ENCODE measurements around the gene ARID1B. TPM values are rescaled to one million over a fixed set of nuclear protein-coding genes. Genes with fewer than 3 reads are reported as not detected.

The ARID1B gene
- total RNA-seq, 1 experiment from 2014 or later = 60.3 TPM

DNA sequence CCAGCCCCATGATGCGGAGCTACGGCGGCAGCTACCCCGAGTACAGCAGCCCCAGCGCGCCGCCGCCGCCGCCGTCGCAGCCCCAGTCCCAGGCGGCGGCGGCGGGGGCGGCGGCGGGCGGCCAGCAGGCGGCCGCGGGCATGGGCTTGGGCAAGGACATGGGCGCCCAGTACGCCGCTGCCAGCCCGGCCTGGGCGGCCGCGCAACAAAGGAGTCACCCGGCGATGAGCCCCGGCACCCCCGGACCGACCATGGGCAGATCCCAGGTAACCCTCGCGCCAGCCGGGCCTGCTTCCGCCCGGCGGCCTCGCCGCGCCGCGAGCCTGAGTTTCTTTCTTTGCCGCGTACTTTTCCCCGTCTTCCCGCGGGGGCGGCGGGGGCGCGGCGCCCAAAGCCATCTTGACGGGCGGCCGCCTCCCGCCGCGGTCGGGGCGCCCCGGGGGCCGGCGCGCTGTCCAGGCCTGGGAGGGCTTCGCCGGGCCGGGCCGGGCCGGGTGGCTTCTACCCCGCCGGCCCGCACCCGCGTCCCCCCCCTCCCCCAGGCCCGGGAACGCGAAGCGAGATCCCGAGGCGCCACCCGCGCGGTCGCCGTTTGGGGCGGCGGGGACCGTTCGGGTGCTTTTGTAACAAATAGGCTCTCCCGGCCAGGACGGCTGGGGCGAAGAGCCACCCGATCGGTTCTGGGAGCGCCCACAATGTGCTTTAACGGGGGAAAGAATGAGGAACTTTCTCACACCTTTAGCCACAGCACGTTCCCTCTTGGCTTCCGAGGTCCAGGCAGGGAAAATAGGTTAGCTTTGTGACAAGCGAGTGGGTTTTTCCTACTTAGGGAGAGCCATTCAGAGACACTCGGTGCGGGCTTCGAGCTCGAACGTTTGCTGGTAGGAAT, 2.3 kb downstream of the ARID1B start:
- ATAC-seq = peak; percentile 2; the same call in 1 of the 2 replicates
- H3K4me3 Mint-ChIP-seq = peak overlapping the region; percentile 94
- TF ChIP-seq FOXP1 (CRISPR knock-in tag; IDR thresholded peaks at IDR 0.05; ENCODE audit: borderline replicate concordance) = peak; percentile 51; the same call in 1 of the 2 replicates
- TF ChIP-seq, protein P1, sequence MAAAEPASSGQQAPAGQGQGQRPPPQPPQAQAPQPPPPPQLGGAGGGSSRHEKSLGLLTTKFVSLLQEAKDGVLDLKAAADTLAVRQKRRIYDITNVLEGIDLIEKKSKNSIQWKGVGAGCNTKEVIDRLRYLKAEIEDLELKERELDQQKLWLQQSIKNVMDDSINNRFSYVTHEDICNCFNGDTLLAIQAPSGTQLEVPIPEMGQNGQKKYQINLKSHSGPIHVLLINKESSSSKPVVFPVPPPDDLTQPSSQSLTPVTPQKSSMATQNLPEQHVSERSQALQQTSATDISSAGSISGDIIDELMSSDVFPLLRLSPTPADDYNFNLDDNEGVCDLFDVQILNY (CRISPR knock-in tag; IDR thresholded peaks at IDR 0.05) = no peak
- TF ChIP-seq ZNF423 (CRISPR knock-in tag; IDR thresholded peaks at IDR 0.05) = peak; percentile 59; the same call in 1 of the 2 replicates
- TF ChIP-seq TP53 (CRISPR knock-in tag; IDR thresholded peaks at IDR 0.05) = peak; percentile 58; the same call in 1 of the 2 replicates
- peak overlapping the region; percentile 95 for H3K27ac Mint-ChIP-seq
- ChIA-PET POLR2A (interaction anchor here (0.9 to 1.8 kb wide), 2 partner anchors 8 to 58 kb away, joined by 4 to 5 read pairs; no protein-coding TSS in a partner anchor), CTCF (interaction anchor here (0.7 kb wide), 1 partner anchor 86 kb away, joined by 3 read pairs; no protein-coding TSS in a partner anchor)
- H3K36me3 Mint-ChIP-seq = no peaks in the 10 kb centered on the region
- no peaks in the 10 kb centered on the region for H3K27me3 Mint-ChIP-seq (ENCODE audit: low read depth)
- H3K9me3 Mint-ChIP-seq = no peaks in the 10 kb centered on the region
- DNase-seq (ENCODE audit: low spot score) = peak; percentile 38
- H3K4me1 Mint-ChIP-seq = peaks cover 61% of the 10 kb centered on the region

DNA sequence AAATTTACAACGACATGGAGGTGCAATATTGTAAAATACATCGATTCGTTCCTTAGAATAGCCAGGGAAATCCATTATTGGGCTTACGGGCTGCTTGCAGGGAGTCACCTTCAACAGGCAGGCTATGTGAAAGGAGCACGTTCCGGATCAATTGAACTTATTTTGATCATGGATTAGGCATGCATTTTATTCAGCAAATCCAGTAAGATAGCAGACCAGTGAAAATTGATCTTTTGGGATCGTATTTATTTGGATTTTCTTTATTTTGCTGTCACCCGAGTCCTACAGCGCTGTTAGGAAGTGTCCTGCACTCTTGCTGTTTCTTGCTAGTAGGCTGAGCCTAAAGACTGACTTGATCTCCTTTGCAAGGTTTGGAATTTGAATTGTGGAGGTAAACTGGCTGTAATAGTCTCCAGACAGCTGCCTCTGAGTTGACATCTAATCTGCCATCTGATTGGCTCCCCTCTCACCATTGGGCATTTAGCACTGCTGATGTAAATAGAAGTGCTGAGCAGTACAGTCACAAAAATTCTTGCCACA, 3.0 kb downstream of the ARID1B start:
- Mint-ChIP-seq H3K36me3 (no peaks in the 10 kb centered on the region), H3K9me3 (no peaks in the 10 kb centered on the region), H3K27me3 (ENCODE audit: low read depth) (no peaks in the 10 kb centered on the region), H3K27ac (peak overlapping the region; percentile 95), H3K4me3 (peak overlapping the region; percentile 94), H3K4me1 (peaks cover 60% of the 10 kb centered on the region)
- DNase-seq (ENCODE audit: low spot score) (no peak), ATAC-seq (peak; percentile 33)
- ChIA-PET POLR2A (interaction anchor here (1.8 kb wide), 1 partner anchor 59 kb away, joined by 5 read pairs; no protein-coding TSS in a partner anchor), CTCF (interaction anchor here (0.7 kb wide), 1 partner anchor 86 kb away, joined by 3 read pairs; no protein-coding TSS in a partner anchor)
- TF ChIP-seq MXD4 (CRISPR knock-in tag; IDR thresholded peaks at IDR 0.05; ENCODE audit: borderline replicate concordance) = no peak
- TF ChIP-seq, protein P2, sequence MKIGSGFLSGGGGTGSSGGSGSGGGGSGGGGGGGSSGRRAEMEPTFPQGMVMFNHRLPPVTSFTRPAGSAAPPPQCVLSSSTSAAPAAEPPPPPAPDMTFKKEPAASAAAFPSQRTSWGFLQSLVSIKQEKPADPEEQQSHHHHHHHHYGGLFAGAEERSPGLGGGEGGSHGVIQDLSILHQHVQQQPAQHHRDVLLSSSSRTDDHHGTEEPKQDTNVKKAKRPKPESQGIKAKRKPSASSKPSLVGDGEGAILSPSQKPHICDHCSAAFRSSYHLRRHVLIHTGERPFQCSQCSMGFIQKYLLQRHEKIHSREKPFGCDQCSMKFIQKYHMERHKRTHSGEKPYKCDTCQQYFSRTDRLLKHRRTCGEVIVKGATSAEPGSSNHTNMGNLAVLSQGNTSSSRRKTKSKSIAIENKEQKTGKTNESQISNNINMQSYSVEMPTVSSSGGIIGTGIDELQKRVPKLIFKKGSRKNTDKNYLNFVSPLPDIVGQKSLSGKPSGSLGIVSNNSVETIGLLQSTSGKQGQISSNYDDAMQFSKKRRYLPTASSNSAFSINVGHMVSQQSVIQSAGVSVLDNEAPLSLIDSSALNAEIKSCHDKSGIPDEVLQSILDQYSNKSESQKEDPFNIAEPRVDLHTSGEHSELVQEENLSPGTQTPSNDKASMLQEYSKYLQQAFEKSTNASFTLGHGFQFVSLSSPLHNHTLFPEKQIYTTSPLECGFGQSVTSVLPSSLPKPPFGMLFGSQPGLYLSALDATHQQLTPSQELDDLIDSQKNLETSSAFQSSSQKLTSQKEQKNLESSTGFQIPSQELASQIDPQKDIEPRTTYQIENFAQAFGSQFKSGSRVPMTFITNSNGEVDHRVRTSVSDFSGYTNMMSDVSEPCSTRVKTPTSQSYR (CRISPR knock-in tag; IDR thresholded peaks at IDR 0.05) = no peak
- TF ChIP-seq ZNF121 (CRISPR knock-in tag; IDR thresholded peaks at IDR 0.05) = no peak
- TF ChIP-seq, protein P3, sequence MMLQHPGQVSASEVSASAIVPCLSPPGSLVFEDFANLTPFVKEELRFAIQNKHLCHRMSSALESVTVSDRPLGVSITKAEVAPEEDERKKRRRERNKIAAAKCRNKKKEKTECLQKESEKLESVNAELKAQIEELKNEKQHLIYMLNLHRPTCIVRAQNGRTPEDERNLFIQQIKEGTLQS (CRISPR knock-in tag; conservative IDR thresholded peaks at IDR 0.05) = no peak
- TF ChIP-seq, protein P4, sequence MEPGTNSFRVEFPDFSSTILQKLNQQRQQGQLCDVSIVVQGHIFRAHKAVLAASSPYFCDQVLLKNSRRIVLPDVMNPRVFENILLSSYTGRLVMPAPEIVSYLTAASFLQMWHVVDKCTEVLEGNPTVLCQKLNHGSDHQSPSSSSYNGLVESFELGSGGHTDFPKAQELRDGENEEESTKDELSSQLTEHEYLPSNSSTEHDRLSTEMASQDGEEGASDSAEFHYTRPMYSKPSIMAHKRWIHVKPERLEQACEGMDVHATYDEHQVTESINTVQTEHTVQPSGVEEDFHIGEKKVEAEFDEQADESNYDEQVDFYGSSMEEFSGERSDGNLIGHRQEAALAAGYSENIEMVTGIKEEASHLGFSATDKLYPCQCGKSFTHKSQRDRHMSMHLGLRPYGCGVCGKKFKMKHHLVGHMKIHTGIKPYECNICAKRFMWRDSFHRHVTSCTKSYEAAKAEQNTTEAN (CRISPR knock-in tag; IDR thresholded peaks at IDR 0.05) = no peak
- TF ChIP-seq SMAD4 (CRISPR knock-in tag; IDR thresholded peaks at IDR 0.05) = no peak
- TF ChIP-seq, protein P5, sequence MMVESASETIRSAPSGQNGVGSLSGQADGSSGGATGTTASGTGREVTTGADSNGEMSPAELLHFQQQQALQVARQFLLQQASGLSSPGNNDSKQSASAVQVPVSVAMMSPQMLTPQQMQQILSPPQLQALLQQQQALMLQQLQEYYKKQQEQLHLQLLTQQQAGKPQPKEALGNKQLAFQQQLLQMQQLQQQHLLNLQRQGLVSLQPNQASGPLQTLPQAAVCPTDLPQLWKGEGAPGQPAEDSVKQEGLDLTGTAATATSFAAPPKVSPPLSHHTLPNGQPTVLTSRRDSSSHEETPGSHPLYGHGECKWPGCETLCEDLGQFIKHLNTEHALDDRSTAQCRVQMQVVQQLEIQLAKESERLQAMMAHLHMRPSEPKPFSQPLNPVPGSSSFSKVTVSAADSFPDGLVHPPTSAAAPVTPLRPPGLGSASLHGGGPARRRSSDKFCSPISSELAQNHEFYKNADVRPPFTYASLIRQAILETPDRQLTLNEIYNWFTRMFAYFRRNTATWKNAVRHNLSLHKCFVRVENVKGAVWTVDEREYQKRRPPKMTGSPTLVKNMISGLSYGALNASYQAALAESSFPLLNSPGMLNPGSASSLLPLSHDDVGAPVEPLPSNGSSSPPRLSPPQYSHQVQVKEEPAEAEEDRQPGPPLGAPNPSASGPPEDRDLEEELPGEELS (CRISPR knock-in tag; IDR thresholded peaks at IDR 0.05) = no peak
- TF ChIP-seq, protein P6, sequence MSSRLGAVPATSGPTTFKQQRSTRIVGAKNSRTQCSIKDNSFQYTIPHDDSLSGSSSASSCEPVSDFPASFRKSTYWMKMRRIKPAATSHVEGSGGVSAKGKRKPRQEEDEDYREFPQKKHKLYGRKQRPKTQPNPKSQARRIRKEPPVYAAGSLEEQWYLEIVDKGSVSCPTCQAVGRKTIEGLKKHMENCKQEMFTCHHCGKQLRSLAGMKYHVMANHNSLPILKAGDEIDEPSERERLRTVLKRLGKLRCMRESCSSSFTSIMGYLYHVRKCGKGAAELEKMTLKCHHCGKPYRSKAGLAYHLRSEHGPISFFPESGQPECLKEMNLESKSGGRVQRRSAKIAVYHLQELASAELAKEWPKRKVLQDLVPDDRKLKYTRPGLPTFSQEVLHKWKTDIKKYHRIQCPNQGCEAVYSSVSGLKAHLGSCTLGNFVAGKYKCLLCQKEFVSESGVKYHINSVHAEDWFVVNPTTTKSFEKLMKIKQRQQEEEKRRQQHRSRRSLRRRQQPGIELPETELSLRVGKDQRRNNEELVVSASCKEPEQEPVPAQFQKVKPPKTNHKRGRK (CRISPR knock-in tag; IDR thresholded peaks at IDR 0.05; ENCODE audit: borderline replicate concordance) = no peak
- peak; percentile 54; the same call in 1 of the 2 replicates for TF ChIP-seq FOXK1 (CRISPR knock-in tag; IDR thresholded peaks at IDR 0.05)
- TF ChIP-seq, protein P7, sequence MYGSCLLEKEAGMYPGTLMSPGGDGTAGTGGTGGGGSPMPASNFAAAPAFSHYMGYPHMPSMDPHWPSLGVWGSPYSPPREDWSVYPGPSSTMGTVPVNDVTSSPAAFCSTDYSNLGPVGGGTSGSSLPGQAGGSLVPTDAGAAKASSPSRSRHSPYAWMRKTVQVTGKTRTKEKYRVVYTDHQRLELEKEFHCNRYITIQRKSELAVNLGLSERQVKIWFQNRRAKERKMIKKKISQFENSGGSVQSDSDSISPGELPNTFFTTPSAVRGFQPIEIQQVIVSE (CRISPR knock-in tag; IDR thresholded peaks at IDR 0.05; ENCODE audit: borderline replicate concordance) = no peak
- TF ChIP-seq, protein P8, sequence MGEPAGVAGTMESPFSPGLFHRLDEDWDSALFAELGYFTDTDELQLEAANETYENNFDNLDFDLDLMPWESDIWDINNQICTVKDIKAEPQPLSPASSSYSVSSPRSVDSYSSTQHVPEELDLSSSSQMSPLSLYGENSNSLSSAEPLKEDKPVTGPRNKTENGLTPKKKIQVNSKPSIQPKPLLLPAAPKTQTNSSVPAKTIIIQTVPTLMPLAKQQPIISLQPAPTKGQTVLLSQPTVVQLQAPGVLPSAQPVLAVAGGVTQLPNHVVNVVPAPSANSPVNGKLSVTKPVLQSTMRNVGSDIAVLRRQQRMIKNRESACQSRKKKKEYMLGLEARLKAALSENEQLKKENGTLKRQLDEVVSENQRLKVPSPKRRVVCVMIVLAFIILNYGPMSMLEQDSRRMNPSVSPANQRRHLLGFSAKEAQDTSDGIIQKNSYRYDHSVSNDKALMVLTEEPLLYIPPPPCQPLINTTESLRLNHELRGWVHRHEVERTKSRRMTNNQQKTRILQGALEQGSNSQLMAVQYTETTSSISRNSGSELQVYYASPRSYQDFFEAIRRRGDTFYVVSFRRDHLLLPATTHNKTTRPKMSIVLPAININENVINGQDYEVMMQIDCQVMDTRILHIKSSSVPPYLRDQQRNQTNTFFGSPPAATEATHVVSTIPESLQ (CRISPR knock-in tag; IDR thresholded peaks at IDR 0.05) = no peak
- TF ChIP-seq EMX1 (CRISPR knock-in tag; IDR thresholded peaks at IDR 0.05) = no peak
- TF ChIP-seq NR3C1 (CRISPR knock-in tag; conservative IDR thresholded peaks at IDR 0.05; ENCODE audit: low read depth) = no peak
- TF ChIP-seq, protein P9, sequence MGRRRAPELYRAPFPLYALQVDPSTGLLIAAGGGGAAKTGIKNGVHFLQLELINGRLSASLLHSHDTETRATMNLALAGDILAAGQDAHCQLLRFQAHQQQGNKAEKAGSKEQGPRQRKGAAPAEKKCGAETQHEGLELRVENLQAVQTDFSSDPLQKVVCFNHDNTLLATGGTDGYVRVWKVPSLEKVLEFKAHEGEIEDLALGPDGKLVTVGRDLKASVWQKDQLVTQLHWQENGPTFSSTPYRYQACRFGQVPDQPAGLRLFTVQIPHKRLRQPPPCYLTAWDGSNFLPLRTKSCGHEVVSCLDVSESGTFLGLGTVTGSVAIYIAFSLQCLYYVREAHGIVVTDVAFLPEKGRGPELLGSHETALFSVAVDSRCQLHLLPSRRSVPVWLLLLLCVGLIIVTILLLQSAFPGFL (CRISPR knock-in tag; IDR thresholded peaks at IDR 0.05; ENCODE audit: borderline replicate concordance) = no peak
